HCT116 (cell line): ENCODE results near the gene TMEM131. TPM values are rescaled to one million over a fixed set of nuclear protein-coding genes. Genes with fewer than 3 reads are reported as not detected.

Source experiments
- ATAC-seq: fragments of 200-7000 bp; cut with Tn5 transposase; 2 replicates; pipeline ENCODE4 v1.9.1; 2020; ENCODE audit warnings: mild to moderate bottlenecking, moderate library complexity
- BruUV-seq: library from RNA; stranded (reverse); fragments of 400-500 nt; replicated peaks from 2 replicates; lab custom pipeline; 2021; lab: Mats Ljungman, UMichigan
- CTCF ChIA-PET: fragments of 300-600 bp; sonication (Branson Sonifier 250); formaldehyde crosslinking; loops from one replicate; lab custom pipeline; 2021; ENCODE audit warnings: antibody characterized with exemption; lab: Charles Lee
- POLR2A ChIA-PET: fragments of 300-600, 350-600 bp; sonication (Branson Sonifier 250); formaldehyde crosslinking; loops from one replicate; lab custom pipeline; 2021; ENCODE audit warnings: antibody characterized with exemption; lab: Charles Lee
- RAD21 ChIA-PET, 2 experiments: fragments of 300-600 bp; sonication (Branson Sonifier 250); formaldehyde crosslinking; loops; one replicate each; lab custom pipeline; 2023; ENCODE audit warnings: low total read pairs in 2 of 2; ENCODE audit not compliant: uncharacterized antibody in 2 of 2, unreplicated experiment in 2 of 2, low non-redundant PET in 1 of 2; lab: Charles Lee
- DNase-seq: peaks from one replicate; pipeline ENCODE4 v3.0.0-alpha.2; 2010; ENCODE audit warnings: low read depth, low spot score
- H2AFZ ChIP-seq: fragments of 200-600 bp; shearing (Covaris generic), sonication (generic); 2 replicates; pipeline ENCODE4 v1.6.1; 2017; ENCODE audit warnings: low read depth, mixed run types, mixed read lengths, antibody characterized with exemption, low read length; ENCODE audit not compliant: poor library complexity, severe bottlenecking
- H3K27ac ChIP-seq: 2 replicates; pipeline ENCODE4 v1.5.1; 2012; ENCODE audit warnings: low read depth, low read length
- H3K27me3 ChIP-seq: fragments of 200-600 bp; sonication (generic); 2 replicates; pipeline ENCODE4 v1.6.1; 2016; ENCODE audit warnings: mixed run types, low read length, mixed read lengths; ENCODE audit not compliant: insufficient read depth
- H3K36me3 ChIP-seq, 2 experiments: fragments of 200-500 bp in 1 of 2; fragments of 200-600 bp in 1 of 2; sonication (Bioruptor generic) in 1 of 2; sonication (generic) in 1 of 2; 2 replicates each; pipeline versions ENCODE4 v1.5.1 to v1.6.1; 2014 to 2016; ENCODE audit warnings: low read length in 2 of 2, inconsistent platforms in 1 of 2, mixed read lengths in 1 of 2, mixed run types in 1 of 2; ENCODE audit not compliant: insufficient read depth in 2 of 2, control insufficient read depth in 1 of 2
- H3K4me1 ChIP-seq, 2 experiments: fragments of 200-600 bp in 1 of 2; sonication (generic) in 1 of 2; 2 replicates each; pipeline versions ENCODE4 v1.5.1 to v1.6.1; 2012 to 2017; ENCODE audit warnings: low read length in 2 of 2, inconsistent platforms in 1 of 2, mild to moderate bottlenecking in 1 of 2, mixed read lengths in 1 of 2, mixed run types in 1 of 2, moderate library complexity in 1 of 2; ENCODE audit not compliant: insufficient read depth in 2 of 2, control insufficient read depth in 1 of 2
- H3K4me2 ChIP-seq: fragments of 200-600 bp; sonication (generic); 2 replicates; pipeline ENCODE4 v1.6.1; 2017; ENCODE audit warnings: mixed run types, low read length, mixed read lengths
- H3K4me3 ChIP-seq, 2 experiments: fragments of 200-600 bp in 1 of 2; sonication (generic) in 1 of 2; replicated peaks in 1 of 2; 2 replicates each; pipeline ENCODE4 v1.5.1; 2011 to 2016; ENCODE audit warnings: low read length in 2 of 2, control low read depth in 1 of 2, low read depth in 1 of 2, mild to moderate bottlenecking in 1 of 2, mixed read lengths in 1 of 2, mixed run types in 1 of 2
- H3K79me2 ChIP-seq: fragments of 200-600 bp; sonication (generic); 2 replicates; pipeline ENCODE4 v1.6.1; 2017; ENCODE audit warnings: mild to moderate bottlenecking, mixed run types, low read length, moderate library complexity, mixed read lengths; ENCODE audit not compliant: insufficient read depth
- H3K9ac ChIP-seq: fragments of 200-600 bp; sonication (generic); 2 replicates; pipeline ENCODE4 v1.6.1; 2016; ENCODE audit warnings: low read length, mixed read lengths
- H3K9me2 ChIP-seq: fragments of 200-600 bp; sonication (generic), shearing (Covaris generic); 2 replicates; pipeline ENCODE4 v1.6.1; 2017; ENCODE audit warnings: mixed run types, mild to moderate bottlenecking, moderate library complexity; ENCODE audit not compliant: insufficient read depth
- H3K9me3 ChIP-seq, 2 experiments: fragments of 200-500 bp in 1 of 2; fragments of 200-600 bp in 1 of 2; sonication (Bioruptor generic) in 1 of 2; sonication (generic) in 1 of 2; 2 replicates each; pipeline ENCODE4 v1.6.1; 2014 to 2017; ENCODE audit warnings: low read length in 2 of 2, mixed read lengths in 2 of 2, inconsistent platforms in 1 of 2, low read depth in 1 of 2, mild to moderate bottlenecking in 1 of 2, mixed run types in 1 of 2, moderate library complexity in 1 of 2; ENCODE audit not compliant: control insufficient read depth in 1 of 2, insufficient read depth in 1 of 2
- H4K20me1 ChIP-seq: fragments of 200-600 bp; sonication (generic), shearing (Covaris generic); 2 replicates; pipeline ENCODE4 v1.6.1; 2017; ENCODE audit warnings: mixed run types, mild to moderate bottlenecking, moderate library complexity; ENCODE audit not compliant: insufficient read depth
- ATF3 ChIP-seq: IDR thresholded peaks from 2 replicates; pipeline ENCODE4 v1.6.1; 2012
- CBX3 ChIP-seq: IDR thresholded peaks from 2 replicates; pipeline ENCODE4 v1.6.1; 2012; ENCODE audit warnings: low read depth
- CEBPB ChIP-seq: IDR thresholded peaks from 2 replicates; pipeline ENCODE4 v1.6.1; 2012; ENCODE audit warnings: low read depth
- EGR1 ChIP-seq: IDR thresholded peaks from 2 replicates; pipeline ENCODE4 v1.6.1; 2012; ENCODE audit warnings: low read depth
- EZH2 ChIP-seq: fragments of 200-600 bp; sonication (generic); IDR thresholded peaks from 2 replicates; pipeline ENCODE4 v1.6.1; 2017; ENCODE audit warnings: antibody characterized with exemption, mixed run types
- EZH2phosphoT487 ChIP-seq: fragments of 200-600 bp; IDR thresholded peaks from 2 replicates; pipeline ENCODE4 v1.6.1; 2018; ENCODE audit warnings: antibody characterized with exemption, borderline replicate concordance
- FOSL1 ChIP-seq: IDR thresholded peaks from 2 replicates; pipeline ENCODE4 v1.6.1; 2012; ENCODE audit warnings: low read depth
- MAX ChIP-seq: IDR thresholded peaks from 2 replicates; pipeline ENCODE4 v1.6.1; 2012
- POLR2A ChIP-seq: IDR thresholded peaks from 2 replicates; pipeline ENCODE4 v1.7.0; 2011; ENCODE audit warnings: borderline replicate concordance; ENCODE audit not compliant: insufficient read depth, insufficient read length; ENCODE audit errors: extremely low read depth
- REST ChIP-seq: IDR thresholded peaks from 2 replicates; pipeline ENCODE4 v1.6.1; 2012; ENCODE audit warnings: low read depth
- SIN3A ChIP-seq: IDR thresholded peaks from 2 replicates; pipeline ENCODE4 v1.6.1; 2012; ENCODE audit warnings: low read depth
- SP1 ChIP-seq: IDR thresholded peaks from 2 replicates; pipeline ENCODE4 v1.6.1; 2012; ENCODE audit warnings: low read depth
- SRF ChIP-seq: IDR thresholded peaks from 2 replicates; pipeline ENCODE4 v1.6.1; 2012; ENCODE audit warnings: low read depth
- YY1 ChIP-seq: IDR thresholded peaks from 2 replicates; pipeline ENCODE4 v1.6.1; 2011; ENCODE audit warnings: low read length, low read depth, moderate library complexity, mild to moderate bottlenecking; ENCODE audit not compliant: insufficient replicate concordance; ENCODE audit errors: extremely low read depth
- ZFX ChIP-seq: fragments of 450-650 bp; IDR thresholded peaks from 2 replicates; pipeline ENCODE4 v1.6.1; 2017
- ZNF274 ChIP-seq: fragments of 200-500 bp; sonication (Bioruptor generic); IDR thresholded peaks from 2 replicates; pipeline ENCODE4 v1.6.1; 2014; ENCODE audit warnings: mild to moderate bottlenecking, low read depth, low read length, inconsistent platforms
- intact Hi-C: fragments of 100-400 bp; cut with micrococcal nuclease; formaldehyde crosslinking; loops from 2 replicates; pipeline ENCODE4 v1.10.0; 2022
- total RNA-seq: library from RNA; stranded (reverse); gene quantifications from one replicate; pipeline ENCODE4 v1.2.1, GENCODE V29; 2021; ENCODE audit not compliant: unreplicated experiment

TMEM131 gene
- total RNA-seq, 1 experiment from 2014 or later: 51.5 TPM

- no peak overlapping the region for H2AFZ ChIP-seq
- DNase-seq (no peak), ATAC-seq (no peak)
- H3K9me3 ChIP-seq: no peaks in the 10 kb centered on the region
- RAD21 ChIA-PET: no interaction called here
- H3K36me3 ChIP-seq: no peaks in the 10 kb centered on the region
- H3K79me2 ChIP-seq: no peaks in the 10 kb centered on the region
- no peaks in the 10 kb centered on the region for H4K20me1 ChIP-seq
- no peak overlapping the region for H3K4me3 ChIP-seq
- no peak overlapping the region for H3K4me2 ChIP-seq
- CTCF ChIA-PET: no interaction called here
- intact Hi-C loops: no loop called here
- H3K4me1 ChIP-seq: no peaks in the 10 kb centered on the region
- no peaks in the 10 kb centered on the region for H3K9me2 ChIP-seq
- no peak for TF ChIP-seq SIN3A
- no peak for TF ChIP-seq EZH2phosphoT487
- TF ChIP-seq POLR2A: no peak
- H3K27me3 ChIP-seq: no peaks in the 10 kb centered on the region
- H3K9ac ChIP-seq: no peak overlapping the region
- POLR2A ChIA-PET: no interaction called here
- H3K27ac ChIP-seq: no peak overlapping the region
- no TSS peak for BruUV-seq
Observed at GRCh38 chr2:98009887-98010760, 14.4 kb upstream of the TMEM131 start.

GRCh38 chr2:98008415-98008814 is 12.7 kb upstream of the TMEM131 start:
- BruUV-seq: no TSS peak
- no peak for ATAC-seq
- ChIA-PET RAD21 (no interaction called here), POLR2A (no interaction called here), CTCF (no interaction called here)
- Histone ChIP-seq H3K9me3 (no peaks in the 10 kb centered on the region), H3K4me2 (no peak overlapping the region), H3K9me2 (no peaks in the 10 kb centered on the region), H3K79me2 (no peaks in the 10 kb centered on the region), H3K27me3 (no peaks in the 10 kb centered on the region), H2AFZ (no peak overlapping the region), H4K20me1 (no peaks in the 10 kb centered on the region), H3K27ac (no peak overlapping the region), H3K4me1 (no peaks in the 10 kb centered on the region), H3K36me3 (no peaks in the 10 kb centered on the region), H3K9ac (no peak overlapping the region), H3K4me3 (no peak overlapping the region)
- intact Hi-C loops: no loop called here
- no peak for DNase-seq
- no peak for TF ChIP-seq SP1
- TF ChIP-seq ATF3: no peak
- TF ChIP-seq EZH2: no peak
- TF ChIP-seq MAX: no peak
- no peak for TF ChIP-seq ZFX
- TF ChIP-seq EZH2phosphoT487: no peak
- no peak for TF ChIP-seq CBX3
- TF ChIP-seq FOSL1: no peak
- TF ChIP-seq SRF: no peak
- TF ChIP-seq CEBPB: no peak
- no peak for TF ChIP-seq YY1
- TF ChIP-seq REST: no peak
- TF ChIP-seq EGR1: no peak
- no peak for TF ChIP-seq ZNF274
- TF ChIP-seq SIN3A: no peak
